Activated naive CD4-positive, alpha-beta T cell treated with anti-CD3 and anti-CD28 coated beads for 36 hours (primary cell): ENCODE data around the gene COL4A2. TPM values are rescaled to one million over a fixed set of nuclear protein-coding genes. Genes with fewer than 3 reads are reported as not detected.
A peak's percentile ranks its signal among the peaks of the same experiment; 100 is the strongest.

ENCODE experiments used
- CTCF ChIA-PET: fragments of 350-600 bp; sonication (Branson Sonifier 250); formaldehyde crosslinking; loops from one replicate; lab custom pipeline; 2021; ENCODE audit warnings: antibody characterized with exemption; lab: Charles Lee
- DNase-seq: peaks from one replicate; pipeline ENCODE4 v3.0.0-alpha.2; 2020
- H3K27ac Mint-ChIP-seq: one replicate; pipeline ENCODE4 v1.8.0; 2021; ENCODE audit warnings: mild to moderate bottlenecking, mixed read lengths
- H3K27me3 Mint-ChIP-seq: one replicate; pipeline ENCODE4 v1.8.0; 2021; ENCODE audit warnings: low read depth, mixed read lengths
- H3K36me3 Mint-ChIP-seq: one replicate; pipeline ENCODE4 v1.8.0; 2021; ENCODE audit warnings: low read depth, mixed read lengths
- H3K4me1 Mint-ChIP-seq: one replicate; pipeline ENCODE4 v1.8.0; 2021; ENCODE audit warnings: low read depth, mixed read lengths
- H3K4me3 Mint-ChIP-seq: one replicate; pipeline ENCODE4 v1.8.0; 2021; ENCODE audit warnings: mild to moderate bottlenecking, moderate library complexity, mixed read lengths
- H3K9me3 Mint-ChIP-seq: one replicate; pipeline ENCODE4 v1.8.0; 2021; ENCODE audit warnings: mixed read lengths
- intact Hi-C: fragments of 100-400 bp; cut with micrococcal nuclease; formaldehyde crosslinking; loops from one replicate; pipeline ENCODE4 v1.15.1; 2023
- total RNA-seq, 2 experiments: library from RNA; stranded (reverse); gene quantifications; one replicate each; pipeline ENCODE4 v1.2.3, GENCODE V29; 2021

COL4A2 gene
- total RNA-seq, 2 experiments from 2014 or later = not detected

GRCh38 chr13:110433014-110433413 lies 125.9 kb downstream of the COL4A2 start:
- no peak overlapping the region for H3K27ac Mint-ChIP-seq
- no peaks in the 10 kb centered on the region for H3K9me3 Mint-ChIP-seq
- DNase-seq = no peak
- no peaks in the 10 kb centered on the region for H3K36me3 Mint-ChIP-seq
- peaks cover 56% of the 10 kb centered on the region for H3K27me3 Mint-ChIP-seq
- no peak overlapping the region for H3K4me3 Mint-ChIP-seq
- H3K4me1 Mint-ChIP-seq = no peaks in the 10 kb centered on the region
- intact Hi-C loops = no loop called here
- CTCF ChIA-PET = interaction anchor here (0.6 kb wide), 1 partner anchor 26 kb away, joined by 3 read pairs; no protein-coding TSS in a partner anchor

GRCh38 chr13:110434629-110435028 lies 127.5 kb downstream of the COL4A2 start:
- no peak overlapping the region for H3K4me3 Mint-ChIP-seq
- H3K27me3 Mint-ChIP-seq = peaks cover 53% of the 10 kb centered on the region

GRCh38 chr13:110435331-110435730 lies 128.2 kb downstream of the COL4A2 start:
- Mint-ChIP-seq H3K9me3 (no peaks in the 10 kb centered on the region), H3K36me3 (no peaks in the 10 kb centered on the region), H3K27me3 (peaks cover 55% of the 10 kb centered on the region), H3K4me1 (no peaks in the 10 kb centered on the region), H3K4me3 (no peak overlapping the region), H3K27ac (no peak overlapping the region)
- CTCF ChIA-PET = no interaction called here
- DNase-seq = no peak
- intact Hi-C loops = no loop called here

More at GRCh38 chr13:110434629-110435028, 127.5 kb downstream of the COL4A2 start:
- CTCF ChIA-PET = no interaction called here
- Mint-ChIP-seq H3K9me3 (no peaks in the 10 kb centered on the region), H3K4me1 (no peaks in the 10 kb centered on the region), H3K27ac (no peak overlapping the region), H3K36me3 (no peaks in the 10 kb centered on the region)
- intact Hi-C loops = no loop called here
- no peak for DNase-seq

GRCh38 chr13:110436276-110436675 lies 129.2 kb downstream of the COL4A2 start:
- Mint-ChIP-seq H3K27ac (no peak overlapping the region), H3K9me3 (no peaks in the 10 kb centered on the region), H3K4me3 (no peak overlapping the region), H3K36me3 (no peaks in the 10 kb centered on the region), H3K27me3 (peaks cover 48% of the 10 kb centered on the region), H3K4me1 (no peaks in the 10 kb centered on the region)
- DNase-seq = no peak
- intact Hi-C loops = no loop called here
- CTCF ChIA-PET = no interaction called here

GRCh38 chr13:110436786-110437370 lies 129.8 kb downstream of the COL4A2 start:
- CTCF ChIA-PET = no interaction called here

DNA sequence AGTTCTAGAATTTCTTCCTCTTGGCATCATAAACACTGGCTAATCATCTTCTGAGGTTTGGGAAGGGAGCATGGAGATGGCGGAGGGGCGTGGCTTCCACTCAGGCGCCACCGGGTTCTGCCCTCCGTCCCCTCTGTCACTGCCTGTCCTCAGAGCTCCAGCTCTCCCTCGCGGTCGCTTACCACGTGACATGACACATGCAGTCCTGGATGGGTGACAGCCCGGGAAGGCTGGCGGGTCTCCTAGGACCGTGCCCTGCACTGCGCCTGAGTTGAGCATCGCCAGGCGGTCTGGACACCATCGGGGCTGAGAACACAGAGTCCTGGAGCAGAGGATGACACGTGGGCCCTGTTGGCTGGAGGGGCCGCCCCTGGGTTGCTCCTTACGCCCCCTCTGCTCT lies 131.1 kb downstream of the COL4A2 start:
- H3K27ac Mint-ChIP-seq = no peak overlapping the region
- DNase-seq = no peak
- peaks cover 45% of the 10 kb centered on the region for H3K27me3 Mint-ChIP-seq

More at GRCh38 chr13:110436786-110437370, 129.8 kb downstream of the COL4A2 start:
- no peaks in the 10 kb centered on the region for H3K4me1 Mint-ChIP-seq
- intact Hi-C loops = no loop called here
- no peaks in the 10 kb centered on the region for H3K9me3 Mint-ChIP-seq
- no peak overlapping the region for H3K27ac Mint-ChIP-seq
- no peak overlapping the region for H3K4me3 Mint-ChIP-seq
- no peaks in the 10 kb centered on the region for H3K36me3 Mint-ChIP-seq
- H3K27me3 Mint-ChIP-seq = peaks cover 45% of the 10 kb centered on the region
- no peak for DNase-seq

GRCh38 chr13:110438776-110439175 lies 131.7 kb downstream of the COL4A2 start:
- H3K27ac Mint-ChIP-seq = no peak overlapping the region
- no peaks in the 10 kb centered on the region for H3K4me1 Mint-ChIP-seq
- no peaks in the 10 kb centered on the region for H3K9me3 Mint-ChIP-seq
- intact Hi-C loops = no loop called here
- CTCF ChIA-PET = no interaction called here
- peaks cover 45% of the 10 kb centered on the region for H3K27me3 Mint-ChIP-seq
- no peak for DNase-seq
- H3K36me3 Mint-ChIP-seq = no peaks in the 10 kb centered on the region
- H3K4me3 Mint-ChIP-seq = no peak overlapping the region

More for the DNA sequence above, 131.1 kb downstream of the COL4A2 start:
- CTCF ChIA-PET = no interaction called here
- no peak overlapping the region for H3K4me3 Mint-ChIP-seq
- no peaks in the 10 kb centered on the region for H3K36me3 Mint-ChIP-seq
- H3K9me3 Mint-ChIP-seq = no peaks in the 10 kb centered on the region
- no peaks in the 10 kb centered on the region for H3K4me1 Mint-ChIP-seq
- intact Hi-C loops = no loop called here

- no peaks in the 10 kb centered on the region for H3K36me3 Mint-ChIP-seq
- CTCF ChIA-PET = interaction anchor here (1.3 to 1.4 kb wide), 2 partner anchors 15 to 219 kb away, joined by 3 read pairs; no protein-coding TSS in a partner anchor
- DNase-seq = no peak
- intact Hi-C loops = no loop called here
- no peaks in the 10 kb centered on the region for H3K4me1 Mint-ChIP-seq
- H3K27ac Mint-ChIP-seq = no peak overlapping the region
- no peak overlapping the region for H3K4me3 Mint-ChIP-seq
- H3K9me3 Mint-ChIP-seq = no peaks in the 10 kb centered on the region
- H3K27me3 Mint-ChIP-seq = peaks cover 50% of the 10 kb centered on the region
Measured at GRCh38 chr13:110440946-110441731, 134.1 kb downstream of the COL4A2 start.

DNA sequence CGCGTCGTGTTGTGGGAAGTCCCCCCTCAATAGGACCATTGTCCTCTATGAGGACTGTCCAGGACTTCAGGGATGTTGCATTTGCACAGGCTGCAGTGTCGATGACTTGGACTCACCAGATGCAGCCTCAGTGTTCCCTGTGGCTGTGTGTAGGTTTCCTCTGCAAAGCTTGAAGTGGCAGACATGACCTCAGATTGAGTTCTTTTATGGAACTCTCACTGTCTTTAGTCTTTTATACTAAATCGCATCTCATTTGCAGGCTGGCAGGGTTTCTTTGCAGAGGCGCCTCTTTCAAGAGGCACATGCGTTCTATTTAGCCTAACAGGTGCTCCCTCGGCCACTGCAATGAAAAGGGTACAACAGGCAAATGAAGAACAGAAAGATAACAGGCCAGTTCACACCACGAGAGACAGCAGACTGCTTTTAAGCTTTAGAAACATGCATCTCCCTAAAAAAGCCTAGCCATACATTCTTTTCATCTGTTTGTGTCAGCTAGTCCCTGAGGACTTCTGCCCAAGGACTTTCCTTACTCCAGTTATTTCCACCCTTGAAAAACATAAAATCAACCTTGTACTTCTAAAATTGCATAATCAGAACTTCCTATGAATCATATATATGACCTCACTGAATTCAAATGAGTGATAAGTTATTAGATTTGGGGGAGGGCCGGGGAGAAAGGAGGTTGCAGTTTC lies 136.0 kb downstream of the COL4A2 start:
- H3K4me3 Mint-ChIP-seq = no peak overlapping the region
- CTCF ChIA-PET = interaction anchor here (1.0 to 2.3 kb wide), 3 partner anchors 12 to 220 kb away, joined by 3 to 18 read pairs (median 11); no protein-coding TSS in a partner anchor
- DNase-seq = no peak
- no peaks in the 10 kb centered on the region for H3K36me3 Mint-ChIP-seq
- H3K4me1 Mint-ChIP-seq = no peaks in the 10 kb centered on the region
- peaks cover 51% of the 10 kb centered on the region for H3K27me3 Mint-ChIP-seq
- H3K27ac Mint-ChIP-seq = no peak overlapping the region
- intact Hi-C loops = no loop called here
- no peaks in the 10 kb centered on the region for H3K9me3 Mint-ChIP-seq

- intact Hi-C loops = loop anchor here (1.0 kb wide), 1 partner anchor 221 kb away; no protein-coding TSS in a partner anchor
- CTCF ChIA-PET = interaction anchor here (1.3 to 2.3 kb wide), 3 partner anchors 11 to 223 kb away, joined by 5 to 18 read pairs (median 11); no protein-coding TSS in a partner anchor
Measured at GRCh38 chr13:110443622-110444225, 136.6 kb downstream of the COL4A2 start.

GRCh38 chr13:110444226-110444653 lies 137.2 kb downstream of the COL4A2 start:
- intact Hi-C loops = loop anchor here (1.0 kb wide), 1 partner anchor 222 kb away; no protein-coding TSS in a partner anchor
- CTCF ChIA-PET = interaction anchor here (0.6 to 2.3 kb wide), 4 partner anchors 11 to 223 kb away, joined by 3 to 18 read pairs (median 8); no protein-coding TSS in a partner anchor
- Mint-ChIP-seq H3K27ac (no peak overlapping the region), H3K4me3 (no peak overlapping the region), H3K36me3 (no peaks in the 10 kb centered on the region), H3K27me3 (peaks cover 47% of the 10 kb centered on the region), H3K9me3 (no peaks in the 10 kb centered on the region), H3K4me1 (no peaks in the 10 kb centered on the region)
- peak; percentile 30 for DNase-seq

More at GRCh38 chr13:110443622-110444225, 136.6 kb downstream of the COL4A2 start:
- Mint-ChIP-seq H3K27ac (no peak overlapping the region), H3K4me1 (no peaks in the 10 kb centered on the region), H3K36me3 (no peaks in the 10 kb centered on the region), H3K4me3 (no peak overlapping the region), H3K9me3 (no peaks in the 10 kb centered on the region), H3K27me3 (peaks cover 48% of the 10 kb centered on the region)
- no peak for DNase-seq
